Breast epithelium (tissue), 3 donors: ENCODE measurements around the gene ARID5B.

Experiments used
- POLR2A ChIP-seq: fragments of 450-650 bp; IDR thresholded peaks from one replicate; pipeline ENCODE4 v1.6.1; 2016; ENCODE audit warnings: antibody characterized with exemption, mild to moderate bottlenecking, moderate library complexity
- POLR2AphosphoS5 ChIP-seq, 3 donors: sonication (generic); formaldehyde crosslinking; IDR thresholded peaks; one replicate each; pipeline ENCODE4 v1.6.1; 2017; ENCODE audit warnings: antibody characterized with exemption in 3 of 3
- TF ChIP-seq, protein P1 (sequence below), 3 donors: fragments of 450-650 bp; IDR thresholded peaks; one replicate each; pipeline ENCODE4 v1.5.1; 2016 to 2017; ENCODE audit warnings: antibody characterized with exemption in 3 of 3, mild to moderate bottlenecking in 3 of 3, moderate library complexity in 3 of 3

DNA sequence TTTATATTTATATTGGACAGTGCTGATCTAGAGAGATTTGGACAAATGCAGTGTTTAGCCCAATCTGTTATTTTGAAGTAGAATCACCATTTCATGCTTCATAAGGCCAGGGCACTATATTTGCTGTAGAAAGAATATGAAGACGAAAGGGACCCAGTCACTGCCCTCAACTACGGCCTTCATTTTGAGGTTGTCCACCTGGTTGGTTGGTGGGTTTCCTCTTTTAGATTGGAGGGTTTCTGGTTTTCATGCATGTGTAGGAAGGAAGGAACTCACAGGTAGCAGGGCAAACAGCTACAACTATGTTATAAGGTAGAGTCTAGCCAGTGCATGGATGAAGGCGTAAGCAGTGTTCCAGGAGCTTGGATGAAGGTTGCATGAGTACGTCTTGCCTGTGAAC, 56.3 kb downstream of the ARID5B start:
- TF ChIP-seq POLR2A, result no peak
- TF ChIP-seq, protein P1, sequence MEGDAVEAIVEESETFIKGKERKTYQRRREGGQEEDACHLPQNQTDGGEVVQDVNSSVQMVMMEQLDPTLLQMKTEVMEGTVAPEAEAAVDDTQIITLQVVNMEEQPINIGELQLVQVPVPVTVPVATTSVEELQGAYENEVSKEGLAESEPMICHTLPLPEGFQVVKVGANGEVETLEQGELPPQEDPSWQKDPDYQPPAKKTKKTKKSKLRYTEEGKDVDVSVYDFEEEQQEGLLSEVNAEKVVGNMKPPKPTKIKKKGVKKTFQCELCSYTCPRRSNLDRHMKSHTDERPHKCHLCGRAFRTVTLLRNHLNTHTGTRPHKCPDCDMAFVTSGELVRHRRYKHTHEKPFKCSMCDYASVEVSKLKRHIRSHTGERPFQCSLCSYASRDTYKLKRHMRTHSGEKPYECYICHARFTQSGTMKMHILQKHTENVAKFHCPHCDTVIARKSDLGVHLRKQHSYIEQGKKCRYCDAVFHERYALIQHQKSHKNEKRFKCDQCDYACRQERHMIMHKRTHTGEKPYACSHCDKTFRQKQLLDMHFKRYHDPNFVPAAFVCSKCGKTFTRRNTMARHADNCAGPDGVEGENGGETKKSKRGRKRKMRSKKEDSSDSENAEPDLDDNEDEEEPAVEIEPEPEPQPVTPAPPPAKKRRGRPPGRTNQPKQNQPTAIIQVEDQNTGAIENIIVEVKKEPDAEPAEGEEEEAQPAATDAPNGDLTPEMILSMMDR (IDR thresholded peaks at IDR 0.05), result no peak
- TF ChIP-seq POLR2AphosphoS5 (IDR thresholded peaks at IDR 0.05), result no peak
